ENCODE results near the gene FAM118B. TPM values are rescaled to one million over a fixed set of nuclear protein-coding genes. Genes with fewer than 3 reads are reported as not detected.
"Not testable (repeated sequence)": the region's sequence is repeated elsewhere in the genome, so short reads cannot be mapped to it uniquely, and the experiment has no call there.

The FAM118B gene
- total RNA-seq, 1 experiment from 2014 or later = 28.3 TPM

DNA sequence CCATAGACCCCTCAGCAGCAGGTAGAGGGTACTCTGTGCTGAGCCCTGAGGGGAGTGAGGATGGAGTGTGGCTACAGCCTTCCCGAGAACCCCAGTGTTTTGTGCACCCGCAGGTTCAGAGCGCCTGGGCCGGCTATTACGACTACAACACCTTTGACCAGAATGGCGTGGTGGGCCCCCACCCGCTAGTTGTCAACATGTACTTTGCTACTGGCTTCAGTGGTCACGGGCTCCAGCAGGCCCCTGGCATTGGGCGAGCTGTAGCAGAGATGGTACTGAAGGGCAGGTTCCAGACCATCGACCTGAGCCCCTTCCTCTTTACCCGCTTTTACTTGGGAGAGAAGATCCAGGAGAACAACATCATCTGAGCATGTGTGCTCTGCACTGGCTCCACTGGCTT, 65.7 kb downstream of the FAM118B start:
- DNase-seq (ENCODE audit: low read depth) = no peak

DNA sequence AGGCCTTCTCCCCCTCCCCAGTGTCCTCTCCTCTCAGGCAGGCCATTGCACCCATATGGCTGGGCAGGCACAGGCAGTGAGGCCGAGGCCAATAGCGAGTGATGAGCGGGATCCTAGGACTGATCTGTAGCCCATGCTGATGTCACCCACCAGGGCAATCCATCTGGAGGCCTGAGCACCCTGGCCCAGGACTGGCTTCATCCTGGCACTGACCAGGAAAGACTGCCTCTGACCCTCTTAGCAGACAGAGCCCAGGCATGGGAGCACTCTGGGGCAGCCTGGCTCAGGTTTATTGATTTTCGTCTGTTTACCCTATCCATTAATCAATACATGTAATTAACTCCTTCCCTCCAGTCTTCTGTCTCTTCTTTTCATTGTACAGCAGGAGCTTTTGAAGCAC, 66.2 kb downstream of the FAM118B start:
- no peak for DNase-seq (ENCODE audit: low read depth)

DNA sequence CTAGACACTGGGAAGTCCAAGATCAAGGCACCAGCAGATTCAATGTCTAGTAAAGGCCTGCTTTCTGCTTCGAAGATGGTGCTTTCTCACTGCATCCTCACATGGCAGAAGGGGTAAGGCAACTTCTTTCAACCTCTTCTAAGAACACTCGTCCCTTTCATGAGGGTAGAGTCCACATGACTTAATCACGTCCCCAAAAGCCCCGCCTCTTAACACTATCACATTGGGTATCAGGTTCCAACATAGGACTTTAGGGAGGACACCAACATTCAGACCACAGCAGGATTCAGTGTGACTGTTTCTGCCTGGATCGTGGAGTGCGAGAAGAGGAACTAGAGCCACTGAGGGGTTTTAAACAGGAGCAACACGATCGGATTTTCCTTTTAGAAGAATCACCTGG, 67.6 kb downstream of the FAM118B start:
- no peak for DNase-seq (ENCODE audit: low read depth)

DNA sequence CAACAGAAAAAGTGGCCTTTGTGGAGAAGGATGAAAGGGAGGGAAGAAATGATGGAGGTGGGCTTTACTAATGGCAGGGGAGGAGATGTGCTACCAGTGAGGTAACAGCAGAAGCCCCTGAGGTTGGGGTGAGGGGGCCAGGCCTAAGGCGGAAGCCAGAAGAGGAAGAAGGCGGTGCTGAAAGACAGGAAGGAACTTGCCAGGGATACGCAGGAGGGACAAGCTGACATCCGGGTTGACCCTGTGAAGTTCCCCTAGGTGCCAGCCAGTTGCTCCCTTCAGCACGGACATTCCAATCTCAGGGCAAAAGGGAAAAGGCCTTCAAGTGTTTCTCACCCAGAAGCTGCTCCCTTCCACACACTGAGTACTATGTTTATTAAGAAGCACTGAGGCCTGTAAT, 69.0 kb downstream of the FAM118B start:
- DNase-seq (ENCODE audit: low read depth) = no peak

GRCh38 chr11:126281245-126281644, 69.7 kb downstream of the FAM118B start:
- no peak for DNase-seq (ENCODE audit: low read depth)

- no peak for DNase-seq (ENCODE audit: low read depth)
These were observed 70.1 kb downstream of the FAM118B start for GRCh38 chr11:126281666-126282175.

- peak; percentile 32 for DNase-seq (ENCODE audit: low read depth)
These were observed 70.8 kb downstream of the FAM118B start for GRCh38 chr11:126282361-126282735.

GRCh38 chr11:126282736-126283591, 71.4 kb downstream of the FAM118B start, which contains the start of gene TIRAP:
Gene TIRAP, plus strand, starts transcription at chr11:126283093. Its CDS starts 7,802 bp downstream, at chr11:126290895.
- peak; percentile 65 for DNase-seq (ENCODE audit: low read depth)

- peak; percentile 98 for DNase-seq (ENCODE audit: low read depth)
These were observed 73.2 kb downstream of the FAM118B start for GRCh38 chr11:126284829-126285228.

GRCh38 chr11:126288237-126288636, 76.7 kb downstream of the FAM118B start:
- DNase-seq (ENCODE audit: low read depth) = no peak

GRCh38 chr11:126290887-126291286, 79.3 kb downstream of the FAM118B start:
- DNase-seq (ENCODE audit: low read depth) = no peak

DNA sequence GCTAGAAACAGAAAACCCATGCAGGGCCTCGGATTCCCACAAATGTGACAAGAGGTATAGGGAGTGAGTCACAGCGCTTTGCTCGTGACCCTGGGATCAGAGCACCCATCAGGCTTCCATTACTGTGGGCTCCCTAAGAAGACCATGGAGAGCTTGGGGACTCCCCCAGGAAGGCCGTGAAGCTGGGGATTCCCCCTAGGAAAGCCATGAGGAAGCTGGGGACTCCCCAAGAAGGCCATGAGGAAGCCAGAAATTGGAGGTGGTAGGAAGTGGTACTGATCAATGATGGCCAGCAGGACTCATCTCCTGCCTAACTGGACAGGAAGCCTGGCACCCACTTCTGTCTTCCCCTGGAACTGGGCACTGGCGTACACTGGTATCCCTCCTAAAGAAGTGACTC, 82.1 kb downstream of the FAM118B start:
- no peak for DNase-seq (ENCODE audit: low read depth)

GRCh38 chr11:126297004-126297403, 85.4 kb downstream of the FAM118B start:
- no peak for DNase-seq (ENCODE audit: low read depth)

DNA sequence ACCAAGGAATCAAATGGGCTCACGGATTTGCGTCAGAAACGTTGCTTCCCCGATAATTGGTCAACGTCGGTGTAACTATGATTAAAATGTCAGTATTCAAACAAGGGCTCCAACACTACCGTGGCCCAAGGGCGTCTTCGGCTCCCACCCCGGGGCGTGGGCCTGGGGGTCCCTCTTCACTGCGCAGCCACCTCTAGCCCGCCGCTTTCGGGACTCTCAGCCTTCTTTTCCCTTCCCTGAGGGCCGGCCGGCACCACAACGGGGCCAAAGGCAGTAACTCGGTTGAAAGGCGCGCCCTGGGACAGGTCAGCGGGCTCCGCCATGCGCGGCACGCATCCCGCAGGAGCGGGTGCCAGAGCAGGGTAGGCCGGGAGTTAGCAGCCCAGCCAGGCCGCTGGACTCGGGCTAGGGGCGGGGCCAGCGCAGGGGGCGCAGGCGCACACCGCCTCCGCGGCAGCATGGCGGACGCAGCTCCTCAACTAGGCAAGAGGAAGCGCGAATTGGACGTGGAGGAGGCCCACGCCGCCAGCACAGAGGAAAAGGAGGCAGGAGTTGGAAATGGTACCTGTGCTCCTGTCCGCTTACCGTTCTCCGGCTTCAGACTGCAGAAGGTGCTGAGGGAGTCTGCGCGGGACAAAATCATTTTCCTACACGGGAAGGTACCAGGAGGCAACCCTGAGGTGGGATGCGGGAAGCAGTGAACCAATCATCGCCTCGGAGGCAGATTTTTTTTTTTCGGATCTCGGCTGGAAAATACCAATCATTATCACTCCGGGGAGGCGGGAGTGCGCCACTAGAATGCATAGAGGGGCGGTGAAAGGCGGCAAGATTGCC, 92.3 kb downstream of the FAM118B start, which contains the start of gene DCPS:
TSS of gene DCPS (plus strand) at position 438 of the 834 bp plus-strand sequence. CDS start at position 459, 21 bp downstream.
- DNase-seq (ENCODE audit: low read depth) = peak; percentile 88

DNA sequence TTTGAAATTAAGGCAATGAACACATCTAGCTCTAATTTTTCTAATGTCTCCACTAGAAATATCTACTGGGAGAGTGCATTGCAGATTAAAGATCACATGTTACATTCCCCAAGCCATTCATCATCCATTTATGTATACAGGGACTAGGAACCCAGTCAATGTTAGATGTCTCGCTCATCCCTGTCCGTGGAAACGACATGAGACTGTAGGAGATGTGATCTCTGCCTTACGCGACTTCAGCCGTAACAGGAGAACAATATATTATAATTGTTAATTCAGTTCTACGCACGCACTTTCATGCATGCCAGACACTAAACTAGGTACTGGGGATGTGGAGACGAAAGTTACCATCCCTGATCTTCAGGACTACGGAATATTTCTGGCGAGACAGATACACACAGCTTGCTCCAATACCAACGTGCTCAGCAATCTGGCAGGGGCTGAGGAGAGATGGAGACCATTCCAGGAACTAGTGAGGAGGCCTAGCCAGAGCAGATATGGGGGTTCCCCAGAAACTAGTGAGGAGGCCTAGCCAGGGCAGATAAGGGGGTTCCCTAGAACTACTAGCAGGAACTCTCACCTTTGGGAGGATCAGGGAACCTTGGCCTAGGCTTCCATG, 93.0 kb downstream of the FAM118B start:
- DNase-seq (ENCODE audit: low read depth) = no peak

DNA sequence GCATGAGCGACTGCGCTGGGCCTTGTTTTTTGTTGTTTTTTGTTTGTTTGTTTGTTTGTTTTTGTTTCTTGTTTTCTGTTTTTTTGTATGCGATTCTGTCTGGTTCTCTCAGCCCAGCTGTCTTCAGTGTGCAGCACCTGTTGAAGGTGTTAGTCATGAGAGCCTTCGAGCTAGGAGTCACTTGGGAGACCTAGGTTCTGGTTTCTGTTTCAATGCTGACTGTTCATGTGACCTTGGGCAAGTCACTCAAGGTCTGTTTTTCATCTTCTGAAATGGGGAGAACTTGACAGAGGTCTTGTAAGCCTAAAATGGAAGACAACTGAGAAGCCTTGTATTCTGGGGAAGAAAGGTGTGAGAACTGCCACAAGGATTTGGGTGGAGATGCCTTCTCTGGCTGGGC, 94.1 kb downstream of the FAM118B start:
- no peak for DNase-seq (ENCODE audit: low read depth)

- DNase-seq (ENCODE audit: low read depth) = peak; percentile 46
These were observed 96.1 kb downstream of the FAM118B start for GRCh38 chr11:126307706-126308105.

- DNase-seq (ENCODE audit: low read depth) = peak; percentile 44
These were observed 96.7 kb downstream of the FAM118B start for GRCh38 chr11:126308271-126308671.

DNA sequence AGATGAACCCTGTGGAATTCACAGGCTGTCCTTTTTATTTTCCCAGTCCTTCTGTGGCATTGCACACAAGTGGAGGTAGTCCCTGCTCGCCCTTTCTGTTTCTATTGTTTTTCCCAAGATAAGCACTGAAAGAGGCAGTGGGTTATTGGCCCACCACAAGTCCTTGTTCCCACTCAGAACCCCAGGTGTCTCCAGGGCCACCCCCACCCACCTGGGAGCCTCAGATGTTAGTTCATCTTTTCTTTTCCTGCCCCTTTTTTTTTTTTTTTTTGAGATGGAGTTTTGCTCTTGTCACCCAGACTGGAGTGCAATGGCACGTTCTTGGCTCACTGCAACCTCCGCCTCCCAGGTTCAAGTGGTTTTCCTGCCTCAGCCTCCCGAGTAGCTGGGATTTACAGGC, 97.2 kb downstream of the FAM118B start:
- not testable (repeated sequence) for DNase-seq (ENCODE audit: low read depth)

DNA sequence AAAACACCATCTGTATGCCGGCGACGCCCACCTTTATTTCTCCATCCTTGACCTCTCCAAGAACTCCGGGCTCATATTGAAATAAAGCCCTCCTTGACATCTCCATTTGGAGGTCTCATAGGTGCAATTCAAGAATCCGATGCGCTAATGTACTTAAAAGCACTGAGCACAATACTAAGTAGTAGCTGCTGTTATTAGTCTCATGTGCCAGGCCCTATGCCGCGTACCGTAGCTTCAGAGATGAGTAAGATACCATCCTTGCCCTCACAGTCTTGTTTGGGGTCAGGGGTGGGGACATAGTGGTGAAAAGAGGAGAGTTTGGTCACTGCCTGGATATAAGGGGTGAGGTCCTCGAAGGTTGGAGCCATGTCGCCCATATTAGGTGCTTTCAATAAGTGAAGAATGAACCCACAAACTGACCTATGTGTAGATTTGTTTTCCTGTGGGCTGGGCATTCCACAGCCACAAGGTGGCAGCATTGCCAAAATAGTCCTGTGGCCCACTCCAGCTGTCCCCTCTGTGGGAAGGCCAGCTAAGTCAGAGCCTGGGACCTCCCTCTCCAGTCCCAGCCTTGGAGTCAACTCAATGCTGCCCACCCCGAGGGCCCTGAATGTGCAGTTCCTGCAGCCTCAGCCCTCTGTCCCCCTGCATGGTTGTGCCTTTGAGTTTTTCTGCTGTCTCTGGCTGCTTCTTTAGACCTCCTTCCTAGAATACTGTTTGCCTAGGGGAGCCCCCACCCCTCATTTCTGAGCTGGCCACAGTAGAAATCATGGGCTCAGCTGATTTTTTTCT, 98.8 kb downstream of the FAM118B start:
- DNase-seq (ENCODE audit: low read depth) = peak; percentile 78

DNA sequence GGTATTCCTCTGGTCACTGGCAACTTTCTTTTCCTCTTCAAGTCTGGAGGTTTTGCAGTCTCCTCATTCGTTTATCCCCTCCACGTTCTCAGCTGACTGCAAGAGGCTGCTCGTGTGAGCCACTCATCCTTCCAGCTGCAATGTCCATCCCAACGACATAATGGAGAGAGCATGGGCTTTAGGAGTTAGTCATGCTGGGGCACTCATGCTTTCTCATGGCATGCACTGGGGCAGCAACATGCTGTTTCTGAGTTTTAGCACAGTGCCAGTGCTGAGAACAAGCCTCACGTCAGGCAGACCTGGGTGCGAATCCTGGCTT, 99.4 kb downstream of the FAM118B start:
- no peak for DNase-seq (ENCODE audit: low read depth)

Data from M059J (cell line).